OCI-LY3 (cell line): ENCODE data around the gene HOXA5.

ENCODE experiments used
- H2AFZ ChIP-seq: fragments of 200-600, 300-600 bp; shearing (Covaris generic); 2 replicates; pipeline ENCODE4 v1.6.0; 2014; ENCODE audit warnings: antibody characterized with exemption, low read depth, low read length
- H3K27ac ChIP-seq: fragments of 200-600, 300-600 bp; sonication (generic); 2 replicates; pipeline ENCODE4 v1.5.1; 2014; ENCODE audit warnings: mild to moderate bottlenecking, low read length, moderate library complexity, mixed read lengths
- H3K27me3 ChIP-seq: fragments of 200-600, 300-600 bp; sonication (generic); 2 replicates; pipeline ENCODE4 v1.6.1; 2014; ENCODE audit warnings: low read depth, low read length, mixed read lengths
- H3K36me3 ChIP-seq: fragments of 200-600, 300-600 bp; sonication (generic); replicated peaks from 2 replicates; pipeline ENCODE3; 2014; ENCODE audit warnings: low read depth, low read length, mixed read lengths
- H3K4me1 ChIP-seq: fragments of 300-600, 200-600 bp; sonication (generic); 2 replicates; pipeline ENCODE4 v1.6.1; 2014; ENCODE audit warnings: low read length, mixed read lengths
- H3K4me2 ChIP-seq: fragments of 200-600, 300-600 bp; sonication (generic); 2 replicates; pipeline ENCODE4 v1.6.1; 2014; ENCODE audit warnings: low read length, mixed read lengths
- H3K4me3 ChIP-seq: fragments of 300-600, 200-600 bp; sonication (generic); 2 replicates; pipeline ENCODE4 v1.5.1; 2014; ENCODE audit warnings: antibody characterized with exemption, mild to moderate bottlenecking, low read length, moderate library complexity
- H3K79me2 ChIP-seq: fragments of 300-600, 200-600 bp; shearing (Covaris generic); 2 replicates; pipeline ENCODE4 v1.6.1; 2014; ENCODE audit warnings: mild to moderate bottlenecking, low read length, mixed read lengths
- H3K9ac ChIP-seq: fragments of 300-600, 200-600 bp; shearing (Covaris generic); 2 replicates; pipeline ENCODE4 v1.6.0; 2014; ENCODE audit warnings: mild to moderate bottlenecking, low read length, moderate library complexity
- H3K9me3 ChIP-seq: fragments of 200-600, 300-600 bp; shearing (Covaris generic); 2 replicates; pipeline ENCODE4 v1.6.1; 2014; ENCODE audit warnings: low read length, mixed read lengths; ENCODE audit not compliant: insufficient read depth
- H4K20me1 ChIP-seq: fragments of 200-600, 300-600 bp; sonication (generic); 2 replicates; pipeline ENCODE4 v1.6.1; 2016; ENCODE audit warnings: low read length, mixed read lengths; ENCODE audit not compliant: insufficient read depth
- CTCF ChIP-seq: fragments of 200-600, 300-600 bp; sonication (generic); IDR thresholded peaks from 2 replicates; pipeline ENCODE4 v1.5.1; 2014; ENCODE audit warnings: antibody characterized with exemption, low read length, low read depth
- EZH2phosphoT487 ChIP-seq: fragments of 200-600 bp; shearing (Covaris generic); IDR thresholded peaks from 2 replicates; pipeline ENCODE4 v1.6.1; 2018; ENCODE audit warnings: antibody characterized with exemption, mixed run types, low read depth

Gene HOXA5

GRCh38 chr7:27095050-27095896, 48.2 kb downstream of the HOXA5 start:
- Histone ChIP-seq H2AFZ (peak overlapping the region; percentile 92), H3K4me3 (peak overlapping the region; percentile 99)

DNA sequence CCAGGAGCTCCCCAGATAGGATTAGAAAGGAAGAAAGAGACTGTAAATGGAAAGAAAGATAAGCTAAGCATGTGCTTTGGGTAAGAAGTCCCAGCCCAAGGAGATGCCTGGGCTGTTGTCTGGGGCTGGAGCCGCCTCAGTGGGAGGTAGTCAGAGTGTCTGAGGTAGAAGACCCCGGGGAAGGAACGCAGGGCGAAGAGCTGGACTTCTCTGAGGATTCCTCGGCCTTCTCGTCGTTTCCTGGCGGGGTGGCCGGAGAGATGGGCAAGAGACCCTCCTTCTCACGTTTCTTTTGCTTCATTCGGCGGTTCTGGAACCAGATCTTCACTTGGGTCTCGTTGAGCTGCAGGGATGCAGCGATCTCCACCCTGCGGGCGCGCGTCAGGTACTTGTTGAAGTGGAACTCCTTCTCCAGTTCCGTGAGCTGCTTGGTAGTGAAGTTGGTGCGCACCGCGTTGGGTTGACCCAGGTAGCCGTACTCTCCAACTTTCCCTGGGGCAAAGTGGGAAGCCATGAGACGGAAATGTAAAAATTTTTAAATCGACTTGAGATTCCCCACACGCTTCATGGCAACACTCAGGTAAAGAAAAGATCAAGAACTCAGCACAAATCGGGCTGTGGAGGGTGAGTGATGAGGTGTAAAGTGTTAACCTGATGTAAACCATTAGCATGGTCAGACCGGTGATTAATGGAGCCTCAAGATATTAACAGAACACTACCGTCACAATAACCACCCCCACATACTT, 49.0 kb downstream of the HOXA5 start:
- H3K27me3 ChIP-seq: no peaks in the 10 kb centered on the region

More at GRCh38 chr7:27095050-27095896, 48.2 kb downstream of the HOXA5 start:
- peak overlapping the region; percentile 86 for H3K9ac ChIP-seq
- no peaks in the 10 kb centered on the region for H3K36me3 ChIP-seq
- no peaks in the 10 kb centered on the region for H3K9me3 ChIP-seq
- H3K4me2 ChIP-seq: peak overlapping the region; percentile 98
- H3K4me1 ChIP-seq: peaks cover 20% of the 10 kb centered on the region
- H3K27me3 ChIP-seq: no peaks in the 10 kb centered on the region
- no peak for TF ChIP-seq EZH2phosphoT487
- peaks cover 19% of the 10 kb centered on the region for H3K79me2 ChIP-seq
- peak overlapping the region; percentile 48 for H3K27ac ChIP-seq
- H4K20me1 ChIP-seq: no peaks in the 10 kb centered on the region

DNA sequence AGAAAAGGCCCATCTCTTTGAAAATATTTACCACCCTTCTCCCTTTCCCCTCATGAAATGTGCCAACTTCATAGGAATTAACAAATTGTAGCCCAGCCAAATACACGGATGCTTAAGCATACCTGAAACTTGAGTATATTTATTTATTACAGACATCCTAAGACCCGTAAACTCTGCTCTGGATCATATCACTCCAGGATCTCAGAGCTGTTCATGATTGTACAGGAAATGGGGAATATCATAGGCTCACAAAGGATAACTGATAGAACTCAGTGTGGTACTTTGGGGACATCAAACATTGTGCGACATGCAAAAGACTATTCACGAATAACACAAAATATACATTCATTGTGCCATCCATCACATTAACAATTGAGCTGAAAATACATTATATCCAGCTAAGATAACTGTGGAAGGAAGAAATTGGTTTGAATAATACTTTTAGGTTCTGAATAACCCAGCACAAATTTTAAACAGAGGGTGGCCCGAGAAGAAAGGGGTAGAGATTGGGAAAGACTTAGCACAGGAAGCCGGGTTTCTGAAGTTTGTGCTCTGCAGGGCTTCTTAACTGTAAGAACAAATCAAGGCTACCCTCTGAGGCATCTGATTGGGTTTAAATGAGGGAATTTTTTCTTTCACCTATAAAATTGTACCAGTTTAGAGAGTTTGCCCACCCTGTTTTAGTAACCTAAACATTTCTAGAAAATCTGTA, 50.1 kb downstream of the HOXA5 start:
- no peak overlapping the region for H2AFZ ChIP-seq
- peaks cover 19% of the 10 kb centered on the region for H3K79me2 ChIP-seq
- no peak overlapping the region for H3K4me3 ChIP-seq
- H3K36me3 ChIP-seq: no peaks in the 10 kb centered on the region
- H4K20me1 ChIP-seq: no peaks in the 10 kb centered on the region
- TF ChIP-seq EZH2phosphoT487 (no peak), CTCF (no peak)
- no peak overlapping the region for H3K9ac ChIP-seq
- no peaks in the 10 kb centered on the region for H3K27me3 ChIP-seq
- H3K9me3 ChIP-seq: no peaks in the 10 kb centered on the region
- no peak overlapping the region for H3K4me2 ChIP-seq
- H3K4me1 ChIP-seq: peaks cover 11% of the 10 kb centered on the region
- no peak overlapping the region for H3K27ac ChIP-seq

More for the DNA sequence above, 49.0 kb downstream of the HOXA5 start:
- Histone ChIP-seq H3K27ac (no peak overlapping the region), H3K9ac (no peak overlapping the region), H3K4me3 (no peak overlapping the region; the same call in 1 of the 2 replicates), H3K4me1 (peaks cover 15% of the 10 kb centered on the region), H3K9me3 (no peaks in the 10 kb centered on the region), H3K36me3 (no peaks in the 10 kb centered on the region), H2AFZ (no peak overlapping the region), H3K4me2 (peak overlapping the region; percentile 98; the same call in 1 of the 2 replicates), H4K20me1 (no peaks in the 10 kb centered on the region), H3K79me2 (peaks cover 19% of the 10 kb centered on the region)
- TF ChIP-seq CTCF (no peak), EZH2phosphoT487 (no peak)

DNA sequence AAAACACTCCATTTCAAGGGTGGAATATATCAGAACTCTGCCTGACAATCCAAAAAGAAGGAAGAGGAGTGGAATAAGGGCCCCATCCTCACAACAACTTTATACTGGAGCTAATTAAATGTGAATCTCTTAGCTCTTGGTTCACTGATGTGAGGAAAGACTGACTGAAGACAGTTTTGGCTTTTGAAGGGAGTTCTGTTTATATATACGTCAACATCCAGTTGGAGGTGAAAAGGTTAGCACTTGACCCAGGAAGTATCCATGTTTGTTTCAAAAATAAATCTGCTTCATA, 50.7 kb downstream of the HOXA5 start:
- Histone ChIP-seq H2AFZ (no peak overlapping the region), H4K20me1 (no peaks in the 10 kb centered on the region), H3K27me3 (no peaks in the 10 kb centered on the region), H3K4me2 (no peak overlapping the region), H3K9ac (no peak overlapping the region), H3K79me2 (peaks cover 16% of the 10 kb centered on the region), H3K27ac (no peak overlapping the region), H3K4me1 (peaks cover 11% of the 10 kb centered on the region), H3K4me3 (no peak overlapping the region), H3K9me3 (no peaks in the 10 kb centered on the region), H3K36me3 (no peaks in the 10 kb centered on the region)
- TF ChIP-seq EZH2phosphoT487: no peak
- no peak for TF ChIP-seq CTCF
